Mesenchymal stem cell (in vitro differentiated cells and primary cell): ENCODE data around the gene SPEM1.

Experiments
- DNase-seq: peaks from one replicate; pipeline ENCODE4 v3.0.0-alpha.2; 2013
- H2AFZ ChIP-seq: one replicate; pipeline ENCODE4 v1.6.1; 2013; ENCODE audit warnings: low read depth, mild to moderate bottlenecking, control low read depth, inconsistent platforms, low read length, moderate library complexity
- H2AK5ac ChIP-seq: 2 replicates; pipeline ENCODE4 v1.6.1; 2013; ENCODE audit warnings: low read length, moderate library complexity, mild to moderate bottlenecking, inconsistent platforms; ENCODE audit not compliant: severe bottlenecking
- H2BK120ac ChIP-seq: one replicate; pipeline ENCODE4 v1.6.1; 2013; ENCODE audit warnings: low read depth, mild to moderate bottlenecking, inconsistent platforms, low read length, moderate library complexity
- H2BK12ac ChIP-seq, 2 experiments: one replicate each; pipeline ENCODE4 v1.6.1; 2013; ENCODE audit warnings: inconsistent platforms in 2 of 2, low read length in 2 of 2, mild to moderate bottlenecking in 2 of 2, moderate library complexity in 2 of 2, control low read depth in 1 of 2
- H2BK15ac ChIP-seq: one replicate; pipeline ENCODE4 v1.6.1; 2013; ENCODE audit warnings: mild to moderate bottlenecking, low read depth, inconsistent platforms; ENCODE audit not compliant: poor library complexity, severe bottlenecking
- H2BK5ac ChIP-seq: 2 replicates; pipeline ENCODE4 v1.6.1; 2013; ENCODE audit warnings: low read depth, mild to moderate bottlenecking, low read length, control low read depth, inconsistent platforms; ENCODE audit not compliant: poor library complexity, severe bottlenecking
- H3K14ac ChIP-seq, 2 experiments: one replicate each; pipeline ENCODE4 v1.6.1; 2013; ENCODE audit warnings: inconsistent platforms in 2 of 2, low read length in 2 of 2, control low read depth in 1 of 2, mild to moderate bottlenecking in 1 of 2, moderate library complexity in 1 of 2
- H3K18ac ChIP-seq, 2 experiments: one replicate each; pipeline ENCODE4 v1.6.1; 2013; ENCODE audit warnings: inconsistent platforms in 2 of 2, low read length in 2 of 2, control low read depth in 1 of 2, low read depth in 1 of 2, mild to moderate bottlenecking in 1 of 2
- H3K23ac ChIP-seq, 2 experiments: one replicate each; pipeline ENCODE4 v1.6.1; 2013; ENCODE audit warnings: inconsistent platforms in 2 of 2, low read length in 2 of 2, mild to moderate bottlenecking in 2 of 2, moderate library complexity in 2 of 2, control low read depth in 1 of 2
- H3K27ac ChIP-seq: 2 replicates; pipeline ENCODE4 v1.5.1; 2013; ENCODE audit warnings: mild to moderate bottlenecking, moderate library complexity, low read length, control low read depth, inconsistent platforms; ENCODE audit not compliant: poor library complexity, severe bottlenecking
- H3K27me3 ChIP-seq, 2 experiments: 2 replicates each; pipeline versions ENCODE4 v1.6.1 to v1.7.0; 2013; ENCODE audit warnings: low read length in 2 of 2, mild to moderate bottlenecking in 2 of 2, moderate library complexity in 2 of 2, control low read depth in 1 of 2, inconsistent platforms in 1 of 2; ENCODE audit not compliant: control insufficient read depth in 1 of 2, insufficient read depth in 1 of 2
- H3K36me3 ChIP-seq, 2 experiments: 2 replicates each; pipeline versions ENCODE4 v1.6.1 to v1.7.0; 2013; ENCODE audit warnings: low read length in 2 of 2, control low read depth in 1 of 2, inconsistent platforms in 1 of 2, low read depth in 1 of 2, mild to moderate bottlenecking in 1 of 2; ENCODE audit not compliant: insufficient read depth in 2 of 2, control insufficient read depth in 1 of 2
- H3K4ac ChIP-seq, 2 experiments: one replicate each; pipeline ENCODE4 v1.6.1; 2013; ENCODE audit warnings: inconsistent platforms in 2 of 2, low read length in 2 of 2, mild to moderate bottlenecking in 2 of 2, moderate library complexity in 2 of 2, control low read depth in 1 of 2, low read depth in 1 of 2
- H3K4me1 ChIP-seq: 2 replicates; pipeline ENCODE4 v1.6.1; 2013; ENCODE audit warnings: low read depth, low read length, control low read depth; ENCODE audit not compliant: control insufficient read depth, insufficient read depth
- H3K4me2 ChIP-seq: 2 replicates; pipeline ENCODE4 v1.6.1; 2013; ENCODE audit warnings: low read length, mild to moderate bottlenecking, inconsistent platforms; ENCODE audit not compliant: poor library complexity, severe bottlenecking
- H3K4me3 ChIP-seq, 2 experiments: 2 replicates each; pipeline versions ENCODE4 v1.5.1 to v1.7.0; 2013; ENCODE audit warnings: low read length in 2 of 2, mild to moderate bottlenecking in 2 of 2, control low read depth in 1 of 2, low read depth in 1 of 2; ENCODE audit not compliant: insufficient read depth in 1 of 2
- H3K79me1 ChIP-seq: replicated peaks from 2 replicates; pipeline ENCODE4 v1.6.1; 2013; ENCODE audit warnings: mild to moderate bottlenecking, control low read depth, low read length, inconsistent platforms; ENCODE audit not compliant: poor library complexity, severe bottlenecking
- H3K9ac ChIP-seq: 2 replicates; pipeline ENCODE4 v1.7.0; 2013; ENCODE audit warnings: mild to moderate bottlenecking, low read length, moderate library complexity
- H3K9me3 ChIP-seq: 2 replicates; pipeline ENCODE4 v1.7.0; 2013; ENCODE audit warnings: mild to moderate bottlenecking, low read length; ENCODE audit not compliant: control insufficient read depth
- H4K8ac ChIP-seq: one replicate; pipeline ENCODE4 v1.6.1; 2013; ENCODE audit warnings: inconsistent platforms, mild to moderate bottlenecking, low read length, moderate library complexity
- H4K91ac ChIP-seq: one replicate; pipeline ENCODE4 v1.6.1; 2013; ENCODE audit warnings: mild to moderate bottlenecking, low read length, inconsistent platforms
- WGBS: methylation state at CpG from one replicate; pipeline ENCODE4 v1.1.7; 2013; ENCODE audit warnings: mixed read lengths; 5-methylcytosine and 5-hydroxymethylcytosine counted together

Gene SPEM1

DNA sequence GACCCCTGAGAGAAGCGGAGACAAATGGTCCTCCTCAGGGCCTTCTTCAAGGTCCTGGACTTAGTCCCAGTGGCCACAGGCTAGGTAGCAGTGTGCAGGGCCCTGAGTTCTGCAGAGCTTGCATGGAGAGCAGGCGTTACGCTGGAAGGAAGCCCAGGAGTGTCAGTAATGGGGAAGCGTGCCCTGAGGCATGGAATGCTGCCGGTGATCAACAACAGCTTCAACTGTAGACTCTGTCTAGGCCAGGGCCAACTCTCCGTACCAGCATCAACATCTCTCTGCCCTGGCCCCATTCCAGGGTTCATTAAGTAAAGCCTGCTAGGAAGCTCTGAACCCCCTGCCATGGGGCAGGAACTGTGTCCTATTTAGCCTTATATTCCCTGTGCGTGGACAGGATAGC is 39.8 kb upstream of the SPEM1 start:
- Histone ChIP-seq H2AK5ac (no peak overlapping the region), H3K27ac (no peak overlapping the region), H3K27me3 (peaks cover 42 to 52% of the 10 kb centered on the region in 2 experiments), H4K91ac (no peak overlapping the region), H3K4me2 (peak overlapping the region; percentile 30), H3K79me1 (no peaks in the 10 kb centered on the region), H3K36me3 (no peaks in the 10 kb centered on the region), H4K8ac (no peak overlapping the region), H2BK15ac (no peak overlapping the region), H2BK12ac (no peak overlapping the region), H3K9ac (peak overlapping the region; percentile 20), H3K9me3 (peaks cover 12% of the 10 kb centered on the region), H3K23ac (no peak overlapping the region), H2AFZ (no peak overlapping the region), H3K4me3 (peak overlapping the region in 1 of 2 experiments; percentile 59), H3K18ac (no peak overlapping the region), H3K4ac (no peak overlapping the region), H2BK120ac (no peak overlapping the region), H2BK5ac (no peak overlapping the region), H3K4me1 (peaks cover 19% of the 10 kb centered on the region), H3K14ac (no peak overlapping the region)
- 70% methylated on average over 7 of the region's 7 CpGs for WGBS
- no peak for DNase-seq

DNA sequence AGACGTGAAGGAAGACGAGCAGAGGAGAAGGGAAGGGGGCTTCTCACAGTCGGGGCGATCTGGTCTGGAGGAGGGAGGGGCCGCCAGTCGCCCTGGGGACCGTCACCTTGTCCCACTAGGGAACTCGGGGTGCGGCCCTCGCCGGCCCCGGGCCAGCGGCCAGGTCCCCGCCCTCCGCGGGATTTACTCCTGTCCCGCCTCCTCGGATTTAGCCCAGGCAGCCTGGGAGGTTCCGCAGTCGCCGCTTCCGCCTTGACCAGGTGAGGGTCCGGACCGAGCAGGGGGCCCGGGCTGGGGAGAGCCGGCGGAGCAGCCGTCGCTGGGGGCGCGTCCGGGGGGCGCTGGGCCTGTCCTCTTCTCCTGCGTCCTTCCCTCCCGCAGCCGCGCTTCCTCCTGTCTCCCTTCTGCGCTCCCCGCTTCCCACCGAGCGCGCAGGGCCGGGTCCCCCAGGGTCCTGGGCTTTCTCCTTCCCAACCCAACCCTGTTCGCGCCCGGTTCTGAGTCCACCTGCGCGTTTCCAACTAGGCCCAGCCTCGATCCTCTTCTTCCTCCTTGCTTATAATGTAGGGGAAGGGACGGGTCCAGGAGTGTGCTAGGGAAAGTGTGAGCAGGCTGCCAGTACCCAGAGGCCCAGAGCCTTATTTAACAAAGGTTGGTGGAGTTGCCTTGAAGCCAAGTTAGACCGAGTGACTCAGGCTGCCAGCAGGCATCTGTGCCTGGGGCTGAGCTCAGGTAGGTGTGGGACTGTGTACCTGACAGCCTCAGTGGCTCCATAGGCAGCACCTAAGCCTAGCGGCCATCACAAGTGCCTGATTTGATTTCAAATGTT is 39.1 kb upstream of the SPEM1 start, which contains the start of gene TNK1:
TNK1 (plus strand) TSS at position 235 of the 829 bp plus-strand sequence. CDS start 1,838 bp downstream, outside the sequence.
- Histone ChIP-seq H2BK12ac (no peak within 1 kb of the TSS), H3K18ac (no peak within 1 kb of the TSS), H3K4ac (no peak within 1 kb of the TSS), H2BK120ac (no peak within 1 kb of the TSS), H3K14ac (no peak within 1 kb of the TSS), H4K91ac (no peak within 1 kb of the TSS), H3K9me3 (peaks cover 12% of the 10 kb centered on the region), H3K36me3 (peaks cover 0 to 2% of the 10 kb centered on the region in 2 experiments), H3K4me2 (peak within 1 kb of the TSS; percentile 30), H3K27me3 (peaks cover 42 to 52% of the 10 kb centered on the region in 2 experiments), H2BK15ac (no peak within 1 kb of the TSS), H2AK5ac (no peak within 1 kb of the TSS), H3K4me1 (peaks cover 19% of the 10 kb centered on the region), H3K27ac (no peak within 1 kb of the TSS), H3K9ac (peak within 1 kb of the TSS; percentile 20), H2BK5ac (no peak within 1 kb of the TSS), H2AFZ (no peak within 1 kb of the TSS), H3K4me3 (peak within 1 kb of the TSS in 1 of 2 experiments; percentile 59), H3K23ac (peak within 1 kb of the TSS in 1 of 2 experiments; percentile 34), H4K8ac (no peak within 1 kb of the TSS), H3K79me1 (no peaks in the 10 kb centered on the region)
- WGBS, result 7% methylated on average over 46 of the region's 52 CpGs
- DNase-seq, result no peak

DNA sequence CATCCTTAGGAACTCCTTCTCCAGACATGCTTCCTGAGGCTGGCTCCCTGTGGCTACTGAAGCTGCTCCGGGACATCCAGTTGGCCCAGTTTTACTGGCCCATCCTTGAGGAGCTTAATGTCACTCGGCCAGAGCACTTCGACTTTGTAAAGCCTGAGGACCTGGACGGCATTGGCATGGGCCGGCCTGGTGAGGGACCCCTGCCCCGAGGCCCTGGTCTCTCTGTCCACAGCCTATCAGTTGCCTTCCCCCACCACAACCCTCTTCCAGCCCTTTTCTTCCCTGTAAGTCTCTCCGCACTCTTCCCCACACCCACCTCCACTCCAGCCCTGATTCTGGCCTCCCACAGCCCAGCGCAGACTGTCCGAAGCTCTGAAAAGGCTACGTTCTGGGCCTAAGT is 37.2 kb upstream of the SPEM1 start:
- no peak for DNase-seq

DNA sequence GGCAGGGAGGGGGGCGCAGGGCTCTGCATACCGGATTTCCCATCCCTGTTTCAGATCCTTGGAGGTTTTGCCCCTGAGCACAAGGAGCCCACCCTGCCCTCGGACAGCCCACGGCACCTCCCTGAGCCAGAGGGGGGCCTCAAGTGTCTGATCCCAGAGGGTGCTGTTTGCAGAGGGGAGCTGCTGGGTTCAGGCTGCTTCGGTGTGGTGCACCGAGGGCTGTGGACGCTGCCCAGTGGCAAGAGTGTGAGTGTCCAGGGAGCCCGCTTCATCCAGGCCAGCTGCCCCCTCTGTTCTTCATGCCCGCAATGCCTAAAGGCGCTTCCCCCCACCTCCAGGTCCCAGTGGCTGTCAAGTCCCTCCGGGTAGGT is 36.8 kb upstream of the SPEM1 start:
- peaks cover under 1% of the 10 kb centered on the region for H3K79me1 ChIP-seq
- 89% methylated on average over 11 of the region's 11 CpGs for WGBS
- peaks cover 42 to 46% of the 10 kb centered on the region in 2 experiments for H3K27me3 ChIP-seq
- no peak overlapping the region for H2AK5ac ChIP-seq
- H3K4ac ChIP-seq, result no peak overlapping the region
- no peak overlapping the region for H2BK5ac ChIP-seq
- no peak for DNase-seq
- H3K27ac ChIP-seq, result no peak overlapping the region
- H3K9me3 ChIP-seq, result peaks cover 12% of the 10 kb centered on the region
- no peak overlapping the region for H3K23ac ChIP-seq
- peak overlapping the region in 1 of 2 experiments; percentile 79 for H3K14ac ChIP-seq
- peak overlapping the region in 1 of 2 experiments; percentile 65 for H3K4me3 ChIP-seq
- no peak overlapping the region for H2BK12ac ChIP-seq
- H2BK120ac ChIP-seq, result no peak overlapping the region
- no peak overlapping the region for H2BK15ac ChIP-seq
- H4K91ac ChIP-seq, result no peak overlapping the region
- peak overlapping the region; percentile 2 for H3K9ac ChIP-seq
- no peak overlapping the region for H3K4me2 ChIP-seq
- H3K4me1 ChIP-seq, result peaks cover 19% of the 10 kb centered on the region
- H4K8ac ChIP-seq, result no peak overlapping the region
- H2AFZ ChIP-seq, result no peak overlapping the region
- peaks cover 2 to 22% of the 10 kb centered on the region in 2 experiments for H3K36me3 ChIP-seq
- H3K18ac ChIP-seq, result no peak overlapping the region

More for the DNA sequence above, 37.2 kb upstream of the SPEM1 start:
- Histone ChIP-seq H2BK12ac (no peak overlapping the region), H3K4me3 (no peak overlapping the region), H4K8ac (no peak overlapping the region), H2AFZ (no peak overlapping the region), H3K4ac (no peak overlapping the region), H3K4me1 (peaks cover 19% of the 10 kb centered on the region), H3K9me3 (peaks cover 12% of the 10 kb centered on the region), H2AK5ac (no peak overlapping the region), H2BK15ac (no peak overlapping the region), H2BK5ac (no peak overlapping the region), H3K4me2 (no peak overlapping the region), H3K18ac (no peak overlapping the region), H3K23ac (no peak overlapping the region), H3K27me3 (peaks cover 42 to 46% of the 10 kb centered on the region in 2 experiments), H4K91ac (no peak overlapping the region), H3K79me1 (no peaks in the 10 kb centered on the region), H3K36me3 (peaks cover 0 to 17% of the 10 kb centered on the region in 2 experiments), H3K9ac (no peak overlapping the region), H2BK120ac (no peak overlapping the region), H3K27ac (no peak overlapping the region), H3K14ac (no peak overlapping the region)
- 88% methylated on average over 10 of the region's 10 CpGs for WGBS
